ENCODE measurements around the gene DDX49.
"Not testable (repeated sequence)": the region's sequence is repeated elsewhere in the genome, so short reads cannot be mapped to it uniquely, and the experiment has no call there.

Gene DDX49

DNA sequence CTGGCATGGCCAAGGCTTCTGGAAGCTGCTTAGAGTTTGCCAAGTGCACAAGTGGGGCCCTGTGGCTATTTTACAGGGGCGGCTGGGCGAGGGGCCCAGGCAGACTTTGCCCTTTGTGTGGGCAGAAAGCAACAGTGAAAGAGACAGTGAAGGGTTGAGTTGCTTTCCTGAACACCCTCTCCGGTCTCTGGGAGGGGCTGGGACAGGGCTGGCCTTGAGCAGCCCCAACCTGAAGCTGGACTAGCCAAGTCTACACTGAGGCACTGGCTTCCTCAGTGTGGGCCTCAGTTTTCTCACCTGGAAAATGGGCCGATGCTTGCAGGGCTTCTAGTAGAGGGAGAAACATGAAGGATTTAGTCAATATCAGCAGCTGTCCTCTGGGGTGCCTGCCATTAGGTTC lies 23.9 kb downstream of the DDX49 start:
- no peak for DNase-seq

DNA sequence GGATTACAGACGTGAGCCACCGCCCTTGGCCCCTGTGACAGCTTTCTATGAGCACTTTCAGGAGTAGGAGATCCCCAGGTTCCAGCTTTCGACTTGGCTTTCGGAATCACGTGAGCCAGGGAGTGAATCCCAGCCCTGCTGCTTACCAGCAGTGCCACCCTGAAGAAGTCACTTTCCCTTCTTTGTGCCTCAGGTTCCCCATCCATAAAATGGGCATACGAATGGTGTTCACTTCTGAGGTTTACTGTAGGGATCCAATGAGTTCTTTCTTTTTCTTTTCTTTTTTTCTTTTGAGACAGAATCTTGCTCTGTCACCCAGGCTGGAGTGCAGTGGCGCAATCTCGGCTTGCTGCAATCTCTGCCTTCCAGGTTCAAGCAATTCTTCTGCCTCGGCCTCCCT lies 25.8 kb downstream of the DDX49 start:
- no peak for DNase-seq

DNA sequence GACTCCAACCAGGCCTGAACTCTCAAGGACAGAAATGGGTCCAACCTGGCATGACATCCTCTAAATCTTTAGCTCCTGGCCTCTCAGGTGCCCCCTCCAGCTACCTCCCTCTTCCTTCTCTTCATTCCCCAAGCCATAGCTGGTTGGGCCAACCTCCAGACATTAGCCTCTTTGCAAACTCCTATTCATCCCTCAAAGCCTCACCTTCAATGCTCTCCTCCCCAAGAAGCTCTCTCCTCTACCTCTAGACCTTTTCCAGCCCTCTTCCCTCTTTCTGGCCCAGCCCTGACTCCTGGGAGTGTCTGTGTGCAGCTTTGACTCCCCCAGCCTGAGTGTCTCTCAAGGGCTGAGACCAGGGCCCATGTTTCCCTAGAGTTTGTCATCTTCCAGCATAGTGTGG lies 26.8 kb downstream of the DDX49 start:
- no peak for DNase-seq

DNA sequence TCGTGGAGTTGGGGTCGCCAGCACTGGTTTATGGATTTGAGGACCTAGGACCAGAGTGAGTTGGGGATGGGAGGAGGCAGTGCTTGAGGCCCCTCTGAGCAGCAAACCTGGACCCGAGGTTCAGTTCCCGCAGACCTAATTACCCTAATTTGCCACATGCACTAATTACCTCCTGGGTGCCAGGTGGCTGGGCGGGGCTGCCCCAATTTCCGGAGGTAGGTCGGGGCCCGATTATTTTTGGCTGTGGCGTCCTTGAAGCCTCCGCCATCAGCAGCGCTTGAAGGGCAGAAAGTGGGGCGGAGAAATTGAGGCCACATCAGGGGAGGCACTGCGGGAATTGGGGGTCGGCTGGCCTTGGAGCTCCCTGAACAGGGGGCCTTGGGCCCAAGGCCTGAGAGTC lies 27.4 kb downstream of the DDX49 start:
- no peak for DNase-seq

DNA sequence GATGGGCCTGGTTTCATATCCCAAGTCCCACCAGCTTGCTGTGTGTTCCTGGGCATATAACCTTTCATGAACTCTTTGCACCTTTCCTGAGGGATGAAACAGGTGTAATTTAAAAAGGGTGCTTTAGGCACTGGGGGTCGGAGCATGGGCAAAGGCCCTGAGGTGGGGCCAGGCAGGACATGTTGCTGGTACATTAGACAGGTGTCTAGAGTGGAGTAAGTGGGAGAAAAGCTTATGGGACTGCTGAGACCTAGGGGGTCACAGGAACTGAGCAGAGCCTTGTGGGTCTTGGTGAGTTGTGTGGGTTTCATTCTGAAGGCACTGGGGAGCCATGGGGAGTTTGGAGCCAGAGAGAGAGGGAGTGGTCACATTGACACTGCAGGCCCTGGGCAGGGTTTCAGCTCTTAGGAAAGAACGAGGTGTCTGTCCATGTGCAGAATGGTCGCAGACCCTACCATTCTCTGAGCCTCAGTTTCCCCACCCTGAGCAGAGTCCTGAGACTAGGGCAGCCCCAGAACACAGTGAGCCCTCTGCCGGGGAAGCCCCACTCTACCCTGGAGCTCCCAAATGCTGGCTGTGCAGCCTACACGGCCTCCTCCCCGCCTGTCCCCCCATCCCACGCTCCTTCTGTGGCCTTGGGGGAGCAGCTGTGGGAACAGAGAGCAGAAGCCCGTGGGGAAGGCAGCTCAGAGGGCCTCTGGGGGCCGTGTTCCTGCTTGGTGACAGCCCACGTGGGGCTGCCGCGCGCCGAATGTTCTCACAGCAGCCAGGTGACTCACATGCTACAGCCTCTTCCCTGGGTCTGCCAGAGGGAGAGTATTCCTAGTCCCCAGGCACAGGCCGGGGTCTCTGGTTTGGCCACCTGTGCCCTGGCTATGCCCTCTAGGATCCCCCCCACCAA lies 28.8 kb downstream of the DDX49 start:
- no peak for DNase-seq

DNA sequence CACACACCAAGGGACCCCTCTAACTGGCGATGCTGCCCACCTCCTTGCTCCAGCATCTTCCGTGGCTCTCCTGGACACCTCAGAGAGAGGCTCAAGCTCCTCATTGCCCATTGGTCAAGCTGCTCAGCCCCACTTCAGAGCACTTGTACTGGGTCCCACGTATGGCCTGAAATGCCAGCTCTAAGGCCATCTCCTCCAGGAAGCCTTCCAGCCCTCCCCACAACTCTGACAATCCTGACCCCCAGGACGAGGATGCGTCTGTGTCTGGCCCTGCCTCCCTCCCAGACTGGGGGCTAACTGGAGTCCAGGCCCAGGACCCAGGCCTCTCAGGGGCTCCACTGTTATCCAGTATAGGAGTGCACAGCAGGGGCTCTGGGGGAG lies 29.5 kb downstream of the DDX49 start:
- no peak for DNase-seq

DNA sequence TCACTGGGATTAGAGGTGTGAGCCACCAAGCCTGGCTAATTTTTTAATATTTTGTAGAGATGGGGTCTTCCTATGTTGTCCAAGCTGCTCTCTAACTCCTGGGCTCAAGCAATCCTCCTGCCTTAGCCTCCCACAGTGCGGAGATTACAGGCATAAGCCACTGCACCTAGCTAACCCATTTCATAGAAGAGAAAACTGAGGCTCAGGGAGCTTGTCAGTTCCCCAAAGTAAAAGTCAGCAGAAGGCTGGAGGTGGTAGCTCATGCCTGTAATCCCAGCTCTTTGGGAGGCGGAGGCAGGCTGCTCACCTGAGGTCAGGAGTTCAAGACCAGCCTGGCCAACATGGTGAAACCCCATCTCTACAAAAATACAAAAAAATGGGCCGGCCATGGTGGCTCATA lies 30.3 kb downstream of the DDX49 start:
- no peak for DNase-seq

DNA sequence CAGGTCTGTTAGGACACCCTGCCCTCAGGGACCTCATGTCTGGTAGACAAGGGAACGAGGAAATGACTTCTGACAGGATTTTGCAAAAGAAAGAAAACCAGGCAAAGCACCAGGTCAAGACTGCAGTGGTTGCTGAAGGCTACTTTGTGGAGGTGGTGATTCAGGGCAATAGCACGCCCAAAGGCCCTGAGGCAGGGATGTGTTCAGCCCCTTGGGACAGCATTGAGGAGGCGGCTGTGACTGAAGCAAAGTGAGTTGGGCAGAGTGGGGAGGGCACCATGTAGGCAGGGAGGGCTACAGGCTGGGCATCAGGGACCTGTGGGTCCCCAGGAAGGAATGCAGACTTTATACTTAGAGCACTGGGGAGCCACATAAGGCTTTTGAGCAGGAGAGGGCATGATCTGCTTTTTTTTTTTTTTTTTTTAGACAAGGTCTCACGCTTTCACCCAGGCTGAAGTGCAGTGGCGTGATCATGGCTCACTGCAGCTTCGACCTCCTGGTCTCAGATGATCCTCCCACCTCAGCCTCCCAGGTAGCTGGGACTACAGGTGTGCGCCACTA lies 32.3 kb downstream of the DDX49 start:
- DNase-seq = no peak

DNA sequence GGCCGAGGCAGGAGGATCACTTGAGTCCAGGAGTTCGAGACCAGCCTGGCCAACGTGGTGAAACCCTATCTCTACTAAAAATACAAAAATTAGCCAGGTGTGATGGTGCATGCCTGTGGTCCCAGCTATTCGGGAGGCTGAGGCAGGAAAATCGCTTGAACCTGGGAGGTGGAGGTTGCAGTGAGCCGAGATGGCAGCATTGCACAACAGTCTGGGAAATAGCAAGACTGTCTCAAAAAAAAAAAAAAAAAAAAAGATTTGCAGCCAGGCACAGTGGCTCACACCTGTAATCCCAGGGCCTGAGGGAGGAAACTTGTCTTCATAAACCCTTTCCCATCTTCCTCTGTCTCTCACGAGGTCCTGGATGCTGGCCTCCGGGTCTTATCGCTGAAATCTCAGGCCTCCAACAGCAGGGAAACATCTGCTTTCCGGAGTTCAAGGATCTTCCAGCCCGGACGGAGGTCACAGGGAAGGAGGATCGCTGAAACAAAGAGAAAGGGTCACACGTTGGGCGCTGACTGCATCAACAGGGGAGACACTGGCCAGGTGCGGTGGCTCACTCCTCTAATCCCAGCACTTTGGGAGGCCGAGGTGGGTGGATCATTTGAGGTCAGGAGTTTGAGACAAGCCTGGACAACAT lies 33.0 kb downstream of the DDX49 start:
- not testable (repeated sequence) for DNase-seq

DNA sequence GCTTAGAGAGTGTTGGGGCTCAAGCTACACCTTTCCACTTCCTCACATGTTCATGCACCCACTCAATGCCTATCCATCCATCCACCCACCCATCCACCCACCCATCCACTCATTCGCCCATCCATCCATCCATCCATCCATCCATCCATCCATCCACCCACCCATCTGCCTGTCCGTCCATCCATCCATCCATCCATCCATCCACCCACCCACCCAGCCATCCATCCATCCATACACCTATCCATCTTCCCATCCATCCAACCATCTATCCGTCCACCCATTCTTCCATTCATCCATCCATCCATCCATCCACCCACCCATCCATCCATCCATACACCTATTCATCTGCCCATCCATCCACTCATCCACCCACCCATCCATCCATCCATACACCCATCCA lies 34.6 kb downstream of the DDX49 start:
- DNase-seq = no peak

DNA sequence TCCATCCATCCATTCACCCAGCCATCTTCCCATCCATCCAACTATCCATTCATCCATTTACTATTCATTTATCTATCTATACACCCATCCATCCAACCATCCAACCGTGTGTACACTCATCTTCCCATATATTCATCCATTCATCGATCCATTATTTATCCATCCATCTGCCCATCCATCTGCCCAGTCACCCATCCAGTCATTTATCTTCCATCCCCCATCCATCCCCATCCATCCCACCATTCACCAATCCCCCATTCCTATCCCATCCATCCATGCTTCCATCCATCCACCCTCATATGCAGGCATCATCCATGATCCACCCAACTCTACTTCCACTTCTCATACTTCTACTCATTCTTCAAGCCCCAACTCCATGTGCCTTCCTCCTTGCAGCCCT lies 35.5 kb downstream of the DDX49 start:
- DNase-seq = no peak

DNA sequence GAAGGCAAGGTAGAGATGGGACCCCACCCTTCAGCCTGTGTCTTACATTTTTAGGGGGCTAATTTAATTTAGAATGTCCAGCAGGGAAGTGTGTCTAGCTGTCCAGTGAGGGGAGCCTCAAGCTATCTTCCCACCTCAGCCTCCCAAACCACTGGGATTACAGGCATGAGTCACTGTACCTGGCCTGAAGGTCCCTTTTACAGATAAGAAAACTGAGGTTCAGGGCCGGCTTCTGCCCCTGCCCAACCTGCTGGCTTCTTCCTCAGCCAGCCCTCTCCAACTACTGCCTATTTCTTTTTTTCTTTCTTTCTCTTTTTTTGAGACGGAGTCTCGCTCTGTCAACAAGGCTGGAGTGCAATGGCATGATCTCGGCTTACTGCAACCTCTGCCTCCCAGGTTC lies 40.9 kb downstream of the DDX49 start:
- no peak for DNase-seq

DNA sequence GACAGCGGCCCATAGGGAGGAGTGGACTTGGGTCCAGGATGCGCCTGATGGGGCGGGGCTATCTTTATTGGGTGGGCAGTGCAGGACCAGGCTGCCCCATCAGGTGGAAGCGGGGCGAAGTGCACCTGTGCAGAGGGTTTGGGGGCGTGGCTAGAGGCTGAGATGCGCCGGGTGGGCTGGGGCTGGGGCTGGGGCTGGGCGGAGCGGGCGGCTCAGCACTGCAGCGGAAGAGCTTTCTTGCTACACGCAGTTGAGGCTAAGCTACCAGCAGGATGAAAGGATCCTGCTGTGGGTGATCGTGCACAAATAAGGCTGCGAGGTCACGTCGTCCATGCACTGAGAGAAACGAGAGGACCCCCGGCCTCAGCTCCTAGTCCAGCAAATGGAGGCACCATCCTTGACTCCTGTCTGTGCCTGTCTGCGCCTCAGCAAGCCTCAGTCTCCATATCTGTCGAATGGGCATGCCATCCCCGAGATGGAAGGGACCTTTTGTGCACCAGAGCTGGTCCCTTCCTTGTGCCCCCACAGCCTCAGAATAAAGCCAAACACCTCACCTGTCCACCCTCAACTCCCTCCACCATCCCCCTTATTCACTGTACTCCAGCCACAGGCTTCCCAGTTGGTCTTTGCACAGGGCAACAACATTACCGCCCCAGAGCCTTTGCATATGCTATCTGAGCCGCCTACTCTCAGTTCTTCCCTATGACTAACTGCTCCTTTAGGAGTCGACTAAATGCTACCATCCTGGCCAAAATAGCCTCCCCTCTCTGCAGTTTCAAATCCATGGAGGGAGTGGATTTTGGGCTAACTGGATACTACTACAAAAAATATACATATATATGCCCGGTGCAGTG lies 42.5 kb downstream of the DDX49 start:
- no peak for DNase-seq

DNA sequence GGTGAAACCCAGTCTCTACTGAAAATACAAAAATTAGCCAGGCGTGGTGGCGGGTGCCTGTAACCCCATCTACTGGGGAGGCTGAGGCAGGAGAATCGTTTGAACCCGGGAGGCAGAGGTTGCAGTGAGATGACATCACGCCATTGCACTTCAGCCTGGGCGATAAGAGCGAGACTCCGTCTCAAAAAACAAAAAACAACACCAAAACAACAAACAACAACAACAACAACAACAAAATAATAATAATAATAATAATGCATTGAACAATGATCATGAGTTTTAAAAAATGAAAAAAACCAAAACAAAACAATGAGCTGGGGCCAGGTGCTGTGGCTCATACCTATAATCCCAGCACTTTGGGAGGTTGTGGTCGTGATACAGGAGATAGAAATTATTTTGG lies 44.6 kb downstream of the DDX49 start:
- DNase-seq = no peak

DNA sequence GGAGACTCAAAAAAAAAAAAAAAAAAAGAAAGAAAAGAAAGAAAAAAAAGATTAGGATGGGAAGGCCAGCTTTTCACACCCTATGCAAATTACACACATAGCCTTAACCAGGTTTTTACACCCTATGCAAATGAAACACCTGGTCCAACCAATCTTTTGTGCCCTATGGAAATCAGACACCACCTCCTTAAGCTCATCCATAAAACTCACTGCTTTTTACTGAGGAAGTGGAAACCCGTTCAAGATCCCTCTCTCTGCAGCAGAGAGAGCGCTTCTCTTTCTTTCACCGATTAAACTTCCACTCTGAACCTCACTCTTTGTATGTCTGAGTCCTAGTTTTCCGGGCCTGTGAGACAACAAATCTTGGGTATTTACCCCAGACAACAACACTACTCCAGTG lies 46.8 kb downstream of the DDX49 start:
- peak in 2 of 3 donors; percentile 17 to 22 for DNase-seq

DNA sequence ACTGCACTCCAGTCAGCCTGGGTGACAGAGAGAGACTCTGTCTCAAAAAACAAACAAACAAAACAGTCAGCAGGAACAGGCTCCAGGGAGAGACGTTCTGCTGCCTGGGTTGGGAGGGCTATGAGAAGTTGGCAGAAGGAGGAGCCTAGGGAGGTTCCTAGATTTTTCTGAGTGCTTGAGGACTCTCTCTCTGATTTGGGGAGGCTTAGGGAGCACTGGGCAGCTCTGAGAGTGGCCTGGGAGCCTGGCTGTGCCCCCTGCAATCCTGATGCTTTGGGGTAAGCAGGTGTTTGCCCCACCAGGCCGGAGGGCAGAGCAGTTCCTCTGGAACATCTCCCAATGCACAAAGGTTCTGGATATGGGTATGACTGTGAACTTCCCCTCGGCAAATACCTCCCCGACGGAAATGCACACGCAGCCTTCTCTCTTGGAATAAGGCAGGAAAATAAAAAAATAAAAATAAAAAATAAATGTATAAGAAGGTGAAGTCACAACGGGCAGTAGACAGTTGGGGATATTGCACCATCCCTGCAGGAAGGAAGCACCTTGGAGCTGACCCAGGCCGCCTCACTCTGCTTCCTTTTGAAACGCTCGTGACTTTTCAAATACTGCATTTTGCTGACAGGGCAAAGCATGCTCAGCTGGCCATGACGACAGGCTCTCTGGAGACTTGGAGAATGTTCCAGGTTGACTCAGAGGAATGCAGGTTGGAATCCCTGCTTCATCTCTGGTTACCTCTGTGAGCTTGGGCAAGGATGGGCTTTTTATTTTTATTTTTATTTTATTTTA lies 48.0 kb downstream of the DDX49 start:
- peak; percentile 71 to 76 (median 75) for DNase-seq

DNA sequence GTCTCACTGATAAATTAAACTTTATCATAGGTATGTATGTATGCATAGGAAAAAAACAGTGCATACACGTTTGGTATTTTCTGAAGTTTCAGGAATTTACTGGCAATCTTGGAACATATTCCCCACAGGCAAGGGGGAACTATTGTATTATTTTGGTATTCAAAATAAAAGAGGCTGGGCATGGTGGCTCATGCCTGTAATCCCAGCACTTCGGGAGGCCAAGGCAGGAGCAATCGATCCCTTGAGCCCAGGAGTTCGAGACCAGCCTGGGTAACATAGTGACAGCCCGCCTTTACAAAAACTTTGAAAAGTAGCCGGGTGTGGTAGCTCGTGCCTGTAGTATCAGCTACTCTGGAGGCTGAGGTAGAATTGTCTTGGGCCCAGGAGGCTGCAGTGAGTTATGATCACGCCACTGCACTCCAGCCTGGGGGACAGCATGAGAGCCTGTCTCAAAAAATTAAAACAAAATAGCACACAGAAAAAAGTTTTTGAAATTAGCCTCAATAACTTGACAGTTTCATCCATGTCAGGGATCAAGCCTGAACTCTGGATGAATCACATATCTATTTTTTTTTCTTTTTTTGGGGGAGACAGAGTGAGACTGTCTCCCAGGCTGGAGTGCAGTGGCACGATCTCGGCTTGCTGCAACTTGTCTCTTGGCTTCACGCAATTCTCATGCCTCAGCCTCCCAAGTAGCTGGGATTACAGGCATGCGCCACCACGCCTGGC lies 50.6 kb downstream of the DDX49 start:
- no peak for DNase-seq

DNA sequence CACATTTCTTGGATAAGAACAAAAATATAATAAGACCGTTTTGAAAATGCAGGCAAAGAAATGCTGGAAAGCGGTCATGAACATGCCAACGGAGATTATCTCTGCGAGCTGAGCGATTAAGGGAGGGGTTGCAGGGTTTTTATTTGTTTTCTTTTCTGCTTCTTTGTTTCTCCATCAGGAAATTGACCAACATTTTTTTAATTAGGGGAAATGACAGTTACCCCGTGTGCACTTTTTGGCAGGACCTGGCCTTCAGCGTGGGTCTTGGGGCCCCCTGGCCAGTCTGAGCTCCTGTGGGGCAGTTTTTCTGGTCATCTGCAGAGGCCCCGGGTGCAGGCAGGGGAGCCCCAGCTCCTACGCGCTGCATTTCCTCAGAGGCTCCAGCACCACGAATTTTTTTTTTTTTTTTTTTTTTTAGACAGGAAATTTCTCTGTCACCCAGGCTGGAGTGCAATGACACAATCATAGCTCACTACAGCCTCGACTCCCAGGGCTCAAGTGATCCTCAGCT lies 52.8 kb downstream of the DDX49 start:
- peak; percentile 83 to 88 (median 83) for DNase-seq

DNA sequence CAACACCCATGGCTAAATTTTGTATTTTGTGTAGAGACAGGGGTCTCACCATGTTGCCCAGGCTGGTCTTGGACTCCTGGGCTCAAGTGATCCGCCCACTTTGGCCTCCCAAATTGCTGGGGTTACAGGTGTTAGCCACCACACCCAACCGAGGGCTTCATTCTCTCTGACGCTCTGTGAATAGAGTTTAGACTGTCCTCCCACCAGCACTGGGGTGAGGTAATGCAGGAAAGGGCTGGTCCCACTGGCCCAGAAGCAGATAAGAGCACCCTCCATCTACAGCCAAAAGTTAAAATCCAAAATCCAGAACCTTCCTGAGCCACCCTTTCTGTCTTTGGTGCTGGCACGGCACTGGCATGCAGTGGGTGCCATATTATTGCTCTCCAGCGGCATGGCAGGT lies 53.3 kb downstream of the DDX49 start:
- no peak for DNase-seq

DNA sequence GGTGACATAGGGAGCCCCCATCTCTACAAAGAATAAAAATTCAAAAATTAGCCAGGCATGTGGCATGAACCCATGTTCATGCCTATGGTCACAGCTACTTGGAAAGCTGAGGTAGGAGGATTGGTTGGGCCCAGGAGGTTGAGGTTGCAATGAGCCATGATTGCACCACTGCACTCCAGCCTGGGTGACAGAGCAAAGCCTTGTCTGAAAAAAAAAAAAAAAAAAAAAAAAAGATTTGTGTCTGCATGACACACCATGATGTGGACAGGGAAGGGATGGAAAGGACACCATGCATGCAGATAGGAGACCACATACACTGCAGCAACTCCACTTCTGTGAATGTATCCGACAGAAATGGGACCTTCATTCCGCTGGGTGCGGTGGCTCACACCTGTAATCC lies 55.5 kb downstream of the DDX49 start:
- peak; percentile 32 to 68 (median 51) for DNase-seq

DNA sequence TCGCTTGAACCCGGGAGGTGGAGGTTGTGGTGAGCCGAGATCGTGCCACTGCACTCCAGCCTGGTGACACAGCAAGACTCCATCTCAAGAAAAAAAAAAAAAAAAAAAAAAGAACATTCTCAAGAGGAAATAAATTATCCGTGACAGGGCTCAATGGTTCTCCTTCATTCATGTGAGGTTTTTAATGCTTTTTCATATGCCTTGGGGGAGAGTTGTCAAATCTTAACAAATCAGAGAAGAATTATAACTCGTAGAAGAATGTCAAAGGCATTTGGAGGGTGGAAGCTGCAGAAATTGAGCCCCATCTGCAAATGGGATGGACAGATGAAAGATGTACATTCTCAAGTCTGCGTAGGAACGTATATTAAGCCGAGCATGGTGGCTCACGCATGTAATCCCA lies 56.4 kb downstream of the DDX49 start:
- DNase-seq = peak in 1 of 3 donors; percentile 20

Data from suppressor macrophage treated with lipopolysaccharide for 1 hour (primary cell).